Measurements from ENCODE around the gene SKI.

The SKI gene

GRCh38 chr1:2205191-2205952, 22.7 kb upstream of the SKI start:
- TF ChIP-seq CTCF (conservative IDR thresholded peaks at IDR 0.05; ENCODE audit: low read depth, low read length), result no peak
- peak; percentile 96 for DNase-seq (ENCODE audit: low read depth)
- H3K4me3 ChIP-seq (ENCODE audit: low read depth, low read length), result peak overlapping the region; percentile 62

- no peak for TF ChIP-seq CTCF (conservative IDR thresholded peaks at IDR 0.05; ENCODE audit: low read depth, low read length)
- no peak overlapping the region for H3K4me3 ChIP-seq (ENCODE audit: low read depth, low read length)
- DNase-seq (ENCODE audit: low read depth), result no peak
Measured at GRCh38 chr1:2206813-2207487, 21.2 kb upstream of the SKI start.

GRCh38 chr1:2208309-2209239, 19.5 kb upstream of the SKI start:
- no peak for TF ChIP-seq CTCF (conservative IDR thresholded peaks at IDR 0.05; ENCODE audit: low read depth, low read length)
- DNase-seq (ENCODE audit: low read depth), result peak; percentile 79
- no peak overlapping the region for H3K4me3 ChIP-seq (ENCODE audit: low read depth, low read length)

- peak; percentile 36 for DNase-seq (ENCODE audit: low read depth)
- no peak for TF ChIP-seq CTCF (conservative IDR thresholded peaks at IDR 0.05; ENCODE audit: low read depth, low read length)
- H3K4me3 ChIP-seq (ENCODE audit: low read depth, low read length), result no peak overlapping the region
Measured at GRCh38 chr1:2209400-2210083, 18.6 kb upstream of the SKI start.

- DNase-seq (ENCODE audit: low read depth), result no peak
Measured at GRCh38 chr1:2210084-2210653, 17.9 kb upstream of the SKI start.

More at GRCh38 chr1:2210084-2210653, 17.9 kb upstream of the SKI start:
- TF ChIP-seq CTCF (conservative IDR thresholded peaks at IDR 0.05; ENCODE audit: low read depth, low read length), result no peak
- H3K4me3 ChIP-seq (ENCODE audit: low read depth, low read length), result no peak overlapping the region

All from choroid plexus epithelial cell (primary cell).